Measurements from ENCODE around the gene PLIN5. TPM values are rescaled to one million over a fixed set of nuclear protein-coding genes. Genes with fewer than 3 reads are reported as not detected.

The PLIN5 gene
- total RNA-seq, 1 experiment from 2014 or later, result 8.1 TPM

DNA sequence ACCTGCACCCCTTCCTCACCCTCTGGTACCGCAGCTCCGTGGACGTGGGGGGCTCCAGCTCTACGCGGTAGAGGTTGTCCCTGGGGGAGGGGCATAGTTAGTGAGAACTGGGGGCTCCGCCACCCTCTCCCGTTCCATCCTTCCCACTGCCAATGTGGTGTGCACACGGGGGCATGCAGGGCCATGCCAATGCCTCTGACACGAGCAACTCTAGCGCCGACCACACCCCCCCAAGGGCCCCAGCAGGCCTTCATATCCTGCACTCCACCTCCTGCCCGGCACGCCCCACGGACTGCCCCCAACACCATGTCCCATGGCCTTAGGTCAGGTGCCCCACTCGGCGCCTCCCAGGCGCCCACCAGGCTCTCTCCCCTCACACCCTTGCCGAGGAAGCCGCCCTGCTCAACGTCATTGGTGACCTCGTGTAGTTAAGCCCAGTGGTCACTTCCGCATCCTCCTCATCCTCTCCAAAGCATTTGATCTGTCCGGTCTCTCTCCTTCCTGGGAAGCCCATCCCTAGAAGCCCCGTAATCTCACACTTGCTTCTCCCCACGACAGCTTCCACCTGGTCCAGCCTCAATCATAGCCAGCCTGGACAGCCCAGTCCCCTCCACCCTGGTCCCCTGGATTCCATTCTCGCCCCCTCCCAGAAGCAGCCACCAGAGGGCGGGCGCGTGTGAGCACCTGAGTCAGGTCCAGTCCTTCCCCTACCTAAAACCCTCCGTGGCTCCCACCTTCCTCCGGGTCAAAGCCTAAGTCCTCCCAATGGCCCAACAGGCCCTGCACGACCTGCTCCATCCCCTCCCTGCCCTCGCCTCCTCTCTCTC is 22.3 kb upstream of the PLIN5 start:
- Histone ChIP-seq H3K9me2 (ENCODE audit: insufficient read depth) (no peaks in the 10 kb centered on the region), H4K20me1 (ENCODE audit: insufficient read depth) (no peaks in the 10 kb centered on the region), H3K27ac (ENCODE audit: low read depth, low read length) (peak overlapping the region; percentile 40; the same call in 1 of the 2 replicates), H3K9ac (ENCODE audit: low read length) (no peak overlapping the region), H3K9me3 (ENCODE audit: control insufficient read depth in 1 of 2, insufficient read depth in 1 of 2, low read depth in 1 of 2, low read length in 2 of 2) (no peaks in the 10 kb centered on the region), H3K4me1 (ENCODE audit: control insufficient read depth in 1 of 2, insufficient read depth in 2 of 2, low read length in 2 of 2) (peaks cover 8 to 26% of the 10 kb centered on the region in 2 experiments), H2AFZ (ENCODE audit: low read depth, low read length, poor library complexity, severe bottlenecking) (no peak overlapping the region), H3K4me3 (replicated peaks in 1 of 2; ENCODE audit: low read depth in 1 of 2, low read length in 2 of 2) (no peak overlapping the region; a peak in 1 of 4 replicates), H3K27me3 (ENCODE audit: insufficient read depth, low read length) (no peaks in the 10 kb centered on the region), H3K79me2 (ENCODE audit: insufficient read depth, low read length) (peaks cover 3% of the 10 kb centered on the region; the same call in 1 of the 2 replicates), H3K36me3 (ENCODE audit: control insufficient read depth in 1 of 2, insufficient read depth in 2 of 2, low read length in 2 of 2) (peaks cover 16 to 26% of the 10 kb centered on the region in 2 experiments), H3K4me2 (ENCODE audit: low read length) (peak overlapping the region; percentile 25)
- ChIA-PET CTCF (interaction anchor here (1.2 kb wide), 1 partner anchor 79 kb away, joined by 5 read pairs; no protein-coding TSS in a partner anchor), POLR2A (interaction anchor here (0.8 kb wide), 1 partner anchor 22 kb away, joined by 3 read pairs; the partner anchor contains the start of gene PLIN5), RAD21 (ENCODE audit: low non-redundant PET in 1 of 2, low total read pairs in 2 of 2, uncharacterized antibody in 2 of 2, unreplicated experiment in 2 of 2) (no interaction called here)
- intact Hi-C loops (cut with micrococcal nuclease), result no loop called here
- TF ChIP-seq, protein P1, sequence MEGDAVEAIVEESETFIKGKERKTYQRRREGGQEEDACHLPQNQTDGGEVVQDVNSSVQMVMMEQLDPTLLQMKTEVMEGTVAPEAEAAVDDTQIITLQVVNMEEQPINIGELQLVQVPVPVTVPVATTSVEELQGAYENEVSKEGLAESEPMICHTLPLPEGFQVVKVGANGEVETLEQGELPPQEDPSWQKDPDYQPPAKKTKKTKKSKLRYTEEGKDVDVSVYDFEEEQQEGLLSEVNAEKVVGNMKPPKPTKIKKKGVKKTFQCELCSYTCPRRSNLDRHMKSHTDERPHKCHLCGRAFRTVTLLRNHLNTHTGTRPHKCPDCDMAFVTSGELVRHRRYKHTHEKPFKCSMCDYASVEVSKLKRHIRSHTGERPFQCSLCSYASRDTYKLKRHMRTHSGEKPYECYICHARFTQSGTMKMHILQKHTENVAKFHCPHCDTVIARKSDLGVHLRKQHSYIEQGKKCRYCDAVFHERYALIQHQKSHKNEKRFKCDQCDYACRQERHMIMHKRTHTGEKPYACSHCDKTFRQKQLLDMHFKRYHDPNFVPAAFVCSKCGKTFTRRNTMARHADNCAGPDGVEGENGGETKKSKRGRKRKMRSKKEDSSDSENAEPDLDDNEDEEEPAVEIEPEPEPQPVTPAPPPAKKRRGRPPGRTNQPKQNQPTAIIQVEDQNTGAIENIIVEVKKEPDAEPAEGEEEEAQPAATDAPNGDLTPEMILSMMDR (IDR thresholded peaks at IDR 0.05 in 2 of 3, conservative IDR thresholded peaks at IDR 0.05 in 1 of 3; ENCODE audit: borderline replicate concordance in 1 of 3, insufficient read depth in 1 of 3, low read depth in 2 of 3, low read length in 2 of 3), result peak in 2 of 3 experiments; percentile 63 to 64; a peak in 4 of 6 replicates
- TF ChIP-seq ZFX (IDR thresholded peaks at IDR 0.05), result no peak
- BruUV-seq (replicated peaks), result no TSS peak
- ATAC-seq (peak; percentile 21; the same call in 1 of the 2 replicates), DNase-seq (ENCODE audit: low read depth, low spot score) (no peak)

- Histone ChIP-seq H3K27ac (ENCODE audit: low read depth, low read length) (peak overlapping the region; percentile 40; the same call in 1 of the 2 replicates), H3K4me3 (replicated peaks in 1 of 2; ENCODE audit: low read depth in 1 of 2, low read length in 2 of 2) (no peak overlapping the region; a peak in 1 of 4 replicates), H2AFZ (ENCODE audit: low read depth, low read length, poor library complexity, severe bottlenecking) (no peak overlapping the region), H4K20me1 (ENCODE audit: insufficient read depth) (no peaks in the 10 kb centered on the region), H3K36me3 (ENCODE audit: control insufficient read depth in 1 of 2, insufficient read depth in 2 of 2, low read length in 2 of 2) (peaks cover 16 to 31% of the 10 kb centered on the region in 2 experiments), H3K9me2 (ENCODE audit: insufficient read depth) (no peaks in the 10 kb centered on the region), H3K9ac (ENCODE audit: low read length) (no peak overlapping the region), H3K4me1 (ENCODE audit: control insufficient read depth in 1 of 2, insufficient read depth in 2 of 2, low read length in 2 of 2) (peaks cover 8 to 26% of the 10 kb centered on the region in 2 experiments), H3K9me3 (ENCODE audit: control insufficient read depth in 1 of 2, insufficient read depth in 1 of 2, low read depth in 1 of 2, low read length in 2 of 2) (no peaks in the 10 kb centered on the region), H3K27me3 (ENCODE audit: insufficient read depth, low read length) (no peaks in the 10 kb centered on the region), H3K4me2 (ENCODE audit: low read length) (peak overlapping the region; percentile 47), H3K79me2 (ENCODE audit: insufficient read depth, low read length) (peaks cover 3% of the 10 kb centered on the region; the same call in 1 of the 2 replicates)
- intact Hi-C loops (cut with micrococcal nuclease), result no loop called here
- peak; percentile 69 for DNase-seq (ENCODE audit: low read depth, low spot score)
- peak; percentile 87 for ATAC-seq
- no peak for TF ChIP-seq POLR2AphosphoS5 (IDR thresholded peaks at IDR 0.05; ENCODE audit: low read depth, low read length)
- TF ChIP-seq, protein P2, sequence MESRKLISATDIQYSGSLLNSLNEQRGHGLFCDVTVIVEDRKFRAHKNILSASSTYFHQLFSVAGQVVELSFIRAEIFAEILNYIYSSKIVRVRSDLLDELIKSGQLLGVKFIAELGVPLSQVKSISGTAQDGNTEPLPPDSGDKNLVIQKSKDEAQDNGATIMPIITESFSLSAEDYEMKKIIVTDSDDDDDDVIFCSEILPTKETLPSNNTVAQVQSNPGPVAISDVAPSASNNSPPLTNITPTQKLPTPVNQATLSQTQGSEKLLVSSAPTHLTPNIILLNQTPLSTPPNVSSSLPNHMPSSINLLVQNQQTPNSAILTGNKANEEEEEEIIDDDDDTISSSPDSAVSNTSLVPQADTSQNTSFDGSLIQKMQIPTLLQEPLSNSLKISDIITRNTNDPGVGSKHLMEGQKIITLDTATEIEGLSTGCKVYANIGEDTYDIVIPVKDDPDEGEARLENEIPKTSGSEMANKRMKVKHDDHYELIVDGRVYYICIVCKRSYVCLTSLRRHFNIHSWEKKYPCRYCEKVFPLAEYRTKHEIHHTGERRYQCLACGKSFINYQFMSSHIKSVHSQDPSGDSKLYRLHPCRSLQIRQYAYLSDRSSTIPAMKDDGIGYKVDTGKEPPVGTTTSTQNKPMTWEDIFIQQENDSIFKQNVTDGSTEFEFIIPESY (IDR thresholded peaks at IDR 0.05; ENCODE audit: extremely low read depth, insufficient replicate concordance, low read length), result no peak
- TF ChIP-seq SIN3A (IDR thresholded peaks at IDR 0.05; ENCODE audit: low read depth), result no peak
- no peak for TF ChIP-seq JUND (IDR thresholded peaks at IDR 0.05)
- TF ChIP-seq ZNF274 (IDR thresholded peaks at IDR 0.05; ENCODE audit: low read depth, low read length), result no peak
- TF ChIP-seq EGR1 (IDR thresholded peaks at IDR 0.05; ENCODE audit: low read depth), result no peak
- no peak for TF ChIP-seq YY1 (IDR thresholded peaks at IDR 0.05; ENCODE audit: extremely low read depth, insufficient replicate concordance, low read depth, low read length)
- no peak for TF ChIP-seq RAD21 (IDR thresholded peaks at IDR 0.05; ENCODE audit: low read depth)
- ChIA-PET RAD21 (ENCODE audit: low non-redundant PET in 1 of 2, low total read pairs in 2 of 2, uncharacterized antibody in 2 of 2, unreplicated experiment in 2 of 2) (interaction anchor here in 1 of 2 experiments (0.6 kb wide), 1 partner anchor 124 kb away, joined by 5 read pairs; no protein-coding TSS in a partner anchor), POLR2A (interaction anchor here (0.8 kb wide), 1 partner anchor 21 kb away, joined by 3 read pairs; the partner anchor contains the start of gene PLIN5), CTCF (interaction anchor here (1.2 to 1.8 kb wide), 2 partner anchors 10 to 80 kb away, joined by 5 read pairs; no protein-coding TSS in a partner anchor)
- no TSS peak for BruUV-seq (replicated peaks)
Observed at GRCh38 chr19:4556597-4557127, 21.6 kb upstream of the PLIN5 start.

All from HCT116 (cell line).